HL-60/S4 treated with retinoic acid at 250 ng/mL for 4 days and 3 days (cell line): ENCODE results near the gene OAF.

ENCODE experiments used
- in situ Hi-C: fragments of 300-500 bp; cut with MboI; formaldehyde crosslinking; loops from 2 replicates; pipeline ENCODE4 v1.7.0; 2022; ENCODE audit warnings: low sequenced_read_pairs

The OAF gene

DNA sequence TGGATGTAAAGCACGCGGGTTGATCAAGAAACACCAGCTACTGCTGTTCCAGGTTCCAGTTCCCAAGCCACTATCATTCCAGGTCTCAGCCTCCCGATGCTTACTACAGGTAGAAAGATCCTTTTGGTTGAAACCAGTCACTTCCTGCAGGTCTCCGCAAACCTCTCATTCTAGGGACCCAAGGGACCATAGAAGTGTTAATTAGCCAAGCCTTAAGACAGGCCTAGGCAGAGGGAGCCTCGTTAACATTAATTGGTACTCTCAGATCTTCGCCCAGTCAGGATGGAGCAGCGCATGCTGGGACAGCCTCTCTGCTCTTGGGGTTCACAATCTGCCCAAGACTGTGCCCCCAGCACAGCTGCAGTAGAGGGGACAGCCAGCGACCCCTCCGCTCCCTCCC is 11.2 kb upstream of the OAF start:
- in situ Hi-C loops, result no loop called here

DNA sequence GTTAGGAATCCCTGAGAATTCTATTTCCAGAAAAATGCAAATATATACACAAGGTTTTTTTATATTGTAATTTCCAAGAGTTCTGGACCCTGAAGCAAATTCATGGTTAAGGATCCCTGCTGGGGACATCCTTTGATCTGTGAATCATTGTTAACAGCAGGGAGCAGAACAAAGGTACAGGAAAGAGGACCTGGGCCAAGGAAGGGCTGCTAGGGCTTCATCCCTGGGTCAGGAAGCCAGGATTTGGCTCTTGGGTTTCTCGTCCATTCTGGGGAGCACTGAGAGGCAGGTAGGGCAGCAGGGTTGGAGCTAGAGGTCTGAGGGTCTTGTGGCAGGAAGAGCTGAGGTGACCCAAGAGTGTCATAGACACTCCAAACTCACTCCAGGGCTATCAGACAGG is 10.2 kb upstream of the OAF start:
- in situ Hi-C loops, result no loop called here

DNA sequence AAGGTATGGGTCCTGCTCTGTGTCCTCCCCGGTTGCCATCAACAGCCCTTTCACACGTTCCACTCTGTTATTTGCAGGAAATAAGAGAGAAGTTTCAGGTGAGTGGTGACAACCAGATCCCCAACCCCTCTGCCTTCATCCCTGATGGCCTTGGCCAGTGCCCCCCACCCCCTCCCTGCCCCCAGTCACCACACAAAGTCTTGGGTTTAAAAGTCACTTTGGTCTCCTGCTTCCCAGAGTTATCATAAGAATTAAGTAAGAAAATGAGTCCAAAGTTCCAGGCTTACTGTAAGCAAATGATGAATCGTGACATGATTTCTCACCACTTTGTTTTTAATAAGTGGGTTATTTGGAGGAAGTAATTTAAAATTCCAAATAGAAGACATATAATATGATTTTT is 9.2 kb upstream of the OAF start:
- in situ Hi-C loops, result no loop called here

DNA sequence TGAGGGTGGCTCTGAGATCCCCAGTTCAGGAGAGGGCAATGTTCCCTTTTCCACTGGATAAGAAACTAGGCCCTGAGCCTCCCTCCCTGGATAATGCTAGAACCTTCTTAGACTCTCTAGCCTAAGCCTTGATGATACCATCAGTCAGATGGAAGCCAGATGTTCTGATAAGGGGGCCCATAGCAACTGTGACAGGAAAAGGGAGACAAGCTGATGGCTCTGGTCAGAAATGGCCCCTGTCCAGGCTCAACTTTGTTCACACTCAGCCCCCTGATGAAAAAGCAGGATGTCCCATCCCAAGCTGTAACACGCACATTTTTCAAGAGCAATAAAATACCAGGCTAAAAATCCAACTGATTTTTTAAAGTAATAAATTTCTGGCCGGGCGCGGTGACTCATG is 7.2 kb upstream of the OAF start:
- in situ Hi-C loops, result no loop called here

DNA sequence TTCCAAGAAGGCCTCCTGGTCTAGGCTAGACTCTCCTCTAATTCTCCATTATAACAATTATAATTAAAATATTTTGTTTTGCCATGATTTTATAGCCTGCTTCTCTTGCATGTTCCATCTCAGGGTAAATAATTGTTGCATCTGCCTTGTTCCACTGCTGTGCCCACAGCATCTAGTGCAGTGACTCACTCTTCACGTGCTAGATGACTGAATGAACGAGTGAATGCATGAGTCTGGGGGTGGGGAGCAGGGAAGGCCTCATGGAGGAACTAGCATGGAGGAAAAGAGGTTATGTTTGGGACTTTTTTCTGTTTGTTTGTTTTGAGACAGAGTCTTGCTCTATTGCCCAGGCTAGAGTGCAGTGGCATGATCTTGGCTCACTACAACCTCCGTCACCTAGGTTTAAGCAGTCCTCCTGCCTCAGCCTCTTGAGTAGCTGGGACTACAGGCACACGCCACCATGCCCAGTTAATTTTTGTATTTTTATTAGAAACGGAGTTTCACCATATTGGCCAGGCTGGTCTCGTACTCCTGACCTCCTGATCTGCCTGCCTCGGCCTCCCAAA is 5.2 kb upstream of the OAF start:
- in situ Hi-C loops, result no loop called here

DNA sequence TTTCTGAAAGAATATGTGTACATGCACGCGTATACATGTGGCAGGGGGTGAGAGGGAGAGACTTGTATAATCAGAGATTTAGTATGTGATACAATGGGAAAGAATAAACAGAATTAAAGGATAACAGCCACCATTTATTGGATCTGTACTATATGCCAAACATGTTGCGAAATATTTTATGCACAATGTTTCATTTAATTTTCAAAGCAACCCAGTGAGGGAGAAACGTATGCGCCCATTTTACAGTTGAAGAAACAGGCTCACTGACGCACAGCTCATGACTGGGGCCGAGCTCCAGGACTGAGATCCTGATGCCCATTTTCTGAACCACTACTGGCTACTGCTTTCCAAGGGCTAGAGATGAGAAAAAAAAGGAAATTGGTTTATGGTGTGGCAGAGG is 3.3 kb upstream of the OAF start:
- in situ Hi-C loops, result no loop called here

DNA sequence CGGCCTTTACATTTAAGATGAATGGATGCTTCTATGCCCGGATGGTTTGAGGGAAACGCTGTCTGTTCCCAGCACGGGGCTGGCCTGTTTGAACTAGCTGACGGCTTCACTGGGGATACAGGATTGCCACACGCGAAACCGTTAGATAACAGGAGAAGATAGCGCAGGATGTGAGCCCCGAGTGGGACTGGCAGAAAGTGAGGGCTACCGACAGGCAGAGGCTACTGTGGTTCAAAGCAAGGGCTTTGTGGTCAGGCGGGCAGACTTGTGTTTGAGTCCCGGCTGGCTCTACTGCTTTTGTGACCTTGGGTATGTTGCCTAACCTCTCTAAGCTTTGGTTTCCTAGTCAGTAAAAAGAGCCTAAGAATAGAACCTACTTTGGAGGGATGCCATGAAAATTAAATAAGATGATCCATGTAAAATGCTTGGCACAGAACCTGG is 2.8 kb upstream of the OAF start:
- in situ Hi-C loops, result no loop called here

DNA sequence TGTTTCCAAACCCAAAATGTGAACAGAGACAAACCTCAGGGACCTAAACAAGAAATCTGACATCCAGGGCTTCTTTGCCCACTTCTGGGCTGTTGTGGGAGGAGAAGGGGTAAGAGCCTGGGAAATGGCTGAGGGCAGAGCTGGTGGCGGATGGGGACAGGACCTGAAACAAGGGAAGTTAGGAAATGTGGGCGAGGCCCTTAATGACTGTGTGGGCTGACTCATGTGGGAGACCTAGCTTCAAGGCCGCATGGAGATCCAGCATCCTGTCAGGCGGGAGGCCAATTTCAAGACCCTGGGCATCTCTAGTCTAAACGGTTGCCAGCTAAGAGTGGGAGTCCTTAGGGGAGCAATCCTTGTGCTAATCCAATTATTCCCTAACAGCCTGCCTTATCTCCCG is 2.1 kb upstream of the OAF start:
- in situ Hi-C loops, result no loop called here

DNA sequence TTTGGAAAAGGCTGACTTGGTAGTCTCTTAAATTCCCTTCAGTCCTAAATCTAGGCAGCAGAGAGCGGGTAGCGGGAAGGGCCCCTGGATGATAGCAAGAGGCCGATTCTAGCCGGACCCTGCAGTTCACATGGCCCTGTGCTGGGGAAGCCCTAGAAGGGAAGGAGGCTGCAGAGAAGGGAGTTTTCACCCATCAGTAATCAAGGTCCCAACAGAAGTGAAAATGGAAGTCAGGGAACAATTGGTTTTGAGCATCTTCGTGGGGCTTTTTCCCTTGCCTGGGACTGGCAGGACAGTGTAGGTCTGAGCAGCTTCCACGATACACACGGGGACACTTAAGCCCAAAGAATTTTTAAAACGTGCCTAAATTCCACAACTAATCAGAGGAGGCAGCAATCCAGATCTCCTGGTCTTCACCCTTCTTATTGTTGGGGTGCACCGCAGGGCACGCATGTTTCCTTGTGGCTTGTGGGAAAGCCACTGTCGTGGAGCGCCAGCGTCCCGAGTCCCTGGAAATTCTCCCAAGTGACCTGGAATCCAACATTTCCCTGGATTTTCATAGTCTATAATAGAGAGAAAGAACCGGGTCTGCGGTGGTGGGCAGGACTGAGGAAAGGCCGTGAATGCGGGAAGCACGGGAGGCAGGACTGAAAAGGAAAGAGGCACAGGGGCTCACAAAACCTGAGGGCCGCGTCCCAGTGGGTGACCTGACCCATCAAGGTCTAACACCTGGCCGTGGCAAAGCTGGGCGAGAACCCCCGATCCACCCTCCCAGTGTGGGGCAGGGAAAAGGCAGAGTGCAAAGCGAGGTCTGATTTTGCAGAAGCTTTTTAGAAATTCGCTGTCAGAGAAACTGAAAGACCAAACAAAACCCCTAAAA is 846 bp upstream of the OAF start:
- in situ Hi-C loops, result no loop called here

DNA sequence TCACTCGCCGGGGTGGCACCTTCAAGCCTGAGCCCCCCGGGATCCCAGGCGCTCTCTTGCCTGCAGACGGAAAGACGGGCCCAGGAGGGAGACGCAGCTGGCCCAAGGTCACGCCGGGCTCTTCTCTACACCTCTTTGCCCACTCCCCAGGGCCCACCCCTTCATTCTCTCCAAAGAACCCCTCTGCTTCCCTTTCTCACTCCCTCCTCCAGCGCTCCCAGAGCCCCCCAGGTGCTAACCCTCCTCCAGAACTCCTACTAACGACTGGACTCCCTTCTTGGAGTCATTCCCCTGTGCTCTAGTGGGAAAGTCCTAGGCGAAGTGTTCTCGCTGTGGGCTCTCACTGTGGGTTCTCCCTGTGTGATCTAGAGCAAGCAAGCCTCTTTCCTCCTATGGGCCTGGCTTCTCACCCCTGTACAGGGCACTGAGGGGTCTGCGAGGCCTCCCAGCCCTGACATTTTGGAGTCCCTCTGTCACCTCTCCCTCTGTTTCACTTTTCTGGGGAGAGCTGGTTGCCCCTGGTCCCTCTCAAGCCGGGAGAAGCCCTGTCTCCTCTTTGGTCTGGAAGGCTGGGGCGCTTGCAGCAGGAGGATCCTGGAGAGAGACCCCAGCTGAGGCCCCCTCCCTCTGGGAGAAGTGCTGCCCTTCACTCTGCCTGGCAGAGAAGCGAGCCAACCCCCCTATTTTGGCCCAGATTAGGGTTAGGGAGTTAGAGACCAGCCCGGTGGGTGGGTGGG is 858 bp downstream of the OAF start:
- in situ Hi-C loops, result no loop called here

DNA sequence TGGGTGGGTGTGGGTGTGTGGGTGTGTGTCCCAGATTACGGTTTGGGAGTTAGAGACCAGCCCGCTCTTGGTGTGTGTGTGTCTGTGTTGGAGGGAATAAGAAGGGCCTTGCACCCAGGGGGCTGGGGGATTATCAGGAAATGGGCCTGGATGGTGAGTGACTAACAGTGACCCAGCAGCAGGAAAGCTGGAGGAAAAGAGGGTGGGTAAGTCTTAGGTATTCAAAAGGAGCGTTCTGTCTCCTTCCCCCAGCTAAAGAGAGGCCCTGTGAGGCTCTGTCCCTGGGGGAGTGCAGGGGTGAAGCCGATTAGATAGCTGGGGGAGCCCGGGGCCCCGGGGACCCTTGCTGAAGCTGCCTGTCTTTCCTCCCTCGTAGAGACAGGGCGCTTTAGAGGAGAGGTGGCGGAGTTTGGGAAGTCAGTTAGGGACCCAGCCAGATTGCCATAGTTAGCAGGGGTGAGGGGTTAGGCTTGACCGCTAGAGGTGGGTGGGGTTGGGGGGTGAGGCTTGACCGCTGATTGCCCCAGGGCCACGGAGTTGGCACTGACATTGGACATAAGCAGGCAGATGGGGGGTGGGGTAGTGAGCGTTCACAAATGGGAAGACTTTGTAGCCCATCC is 1.5 kb downstream of the OAF start:
- in situ Hi-C loops, result no loop called here

DNA sequence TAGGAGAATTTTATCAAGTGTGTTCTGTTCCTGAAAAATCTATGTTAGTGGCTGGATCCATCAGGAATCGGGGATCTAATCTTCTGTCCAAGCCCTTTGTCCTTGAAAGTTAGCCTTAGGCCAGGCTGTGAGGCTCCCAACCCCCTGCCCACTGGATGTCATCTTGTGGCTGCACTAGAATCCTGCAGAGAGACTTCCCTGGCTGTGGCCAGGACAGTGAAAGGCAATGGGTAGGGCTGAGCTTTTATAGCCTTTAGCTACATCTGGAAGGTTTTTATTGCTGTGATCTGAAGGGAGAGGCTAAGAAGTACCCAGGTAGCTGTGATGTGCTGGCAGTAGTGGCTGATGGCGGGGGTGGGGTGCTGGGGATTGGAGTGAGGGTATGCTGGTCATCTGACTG is 2.1 kb downstream of the OAF start:
- in situ Hi-C loops, result no loop called here

DNA sequence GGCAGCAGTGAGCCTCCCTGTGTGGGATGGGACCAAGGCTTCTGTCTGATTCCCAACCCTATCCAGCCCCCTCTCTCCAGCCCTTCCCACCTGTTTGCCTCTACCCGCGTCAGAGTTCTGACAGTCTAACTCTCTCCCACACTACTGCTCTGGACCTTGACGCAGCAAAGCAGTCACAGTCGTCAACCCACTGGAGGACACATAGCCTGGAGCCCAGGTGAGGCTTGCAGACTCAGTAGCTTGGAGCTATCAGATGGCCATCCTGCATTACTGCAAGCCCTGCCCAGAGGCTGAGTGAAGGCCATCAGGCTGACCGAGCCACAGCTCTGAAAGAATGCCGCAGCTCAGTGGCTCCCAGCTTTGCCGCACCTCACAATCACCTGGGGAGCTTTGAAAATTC is 3.7 kb downstream of the OAF start:
- in situ Hi-C loops, result no loop called here

DNA sequence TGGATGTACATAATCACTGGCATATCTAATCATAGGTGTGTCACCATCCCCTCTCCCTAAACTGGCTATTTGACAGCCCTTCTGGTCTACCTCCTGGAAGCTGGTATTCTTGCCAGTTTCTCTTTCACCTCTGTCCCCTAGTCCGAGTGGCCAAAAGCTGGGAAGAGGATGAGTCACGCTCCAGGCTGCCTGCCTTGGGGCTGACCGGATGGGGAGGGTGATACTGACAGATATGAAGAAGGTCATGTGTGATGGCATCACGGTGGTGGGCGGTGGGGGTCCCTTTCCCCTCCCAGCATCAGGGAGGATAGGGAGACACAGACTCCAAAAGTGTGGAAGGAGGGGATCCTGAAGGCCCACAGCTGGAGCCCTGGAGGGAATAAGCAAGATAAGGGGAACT is 4.8 kb downstream of the OAF start:
- in situ Hi-C loops, result no loop called here

DNA sequence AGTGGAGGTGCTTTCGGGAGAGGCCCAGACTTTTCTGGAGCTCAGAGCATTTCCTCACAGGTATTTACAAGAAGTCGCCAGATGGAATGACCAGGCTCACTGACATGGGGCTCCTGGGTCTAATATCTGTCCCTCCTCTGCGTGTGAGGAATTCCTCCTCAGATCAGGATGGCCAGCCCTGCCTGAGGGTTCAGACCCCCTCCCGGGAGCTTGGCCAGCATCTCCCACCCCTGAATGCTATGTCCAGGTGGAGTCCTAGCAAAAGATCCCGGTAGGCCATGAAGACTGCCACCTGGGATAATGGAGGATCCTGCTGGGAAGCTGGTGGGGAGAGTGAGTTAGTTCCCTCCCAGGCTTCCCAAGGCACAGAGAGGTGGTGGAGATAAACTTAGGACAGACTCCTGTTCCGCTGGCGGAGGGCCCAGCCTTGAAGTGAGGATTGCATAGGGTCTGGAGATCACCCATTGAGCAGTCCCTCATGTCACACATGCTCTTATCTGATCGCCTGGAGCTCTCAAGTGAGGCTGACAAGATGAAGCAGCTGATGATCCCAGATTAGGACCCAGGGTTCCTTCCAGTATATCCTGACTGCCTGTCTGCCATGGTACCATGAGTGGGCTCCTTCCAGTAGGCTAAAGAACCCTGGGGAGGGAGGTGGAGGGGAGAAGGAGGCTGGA is 5.7 kb downstream of the OAF start:
- in situ Hi-C loops, result no loop called here

DNA sequence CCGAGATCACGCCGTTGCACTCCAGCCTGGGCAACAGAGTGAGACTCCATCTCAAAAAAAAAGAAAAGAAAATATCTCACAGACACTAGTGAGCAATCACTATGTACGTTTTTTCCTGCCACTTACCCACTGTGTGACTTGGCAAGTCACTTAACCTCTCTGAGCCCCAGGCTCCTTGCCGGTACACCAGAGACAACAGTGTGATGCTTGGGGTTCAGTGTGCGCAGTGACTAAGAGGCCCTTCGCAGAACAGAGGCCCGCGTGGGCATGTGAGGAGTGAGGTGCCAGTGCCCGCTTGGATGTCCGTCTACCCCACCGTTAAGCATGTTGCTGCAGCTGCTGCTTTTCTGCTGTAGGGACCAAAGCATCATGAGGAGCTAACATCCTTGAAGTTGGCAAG is 6.7 kb downstream of the OAF start:
- in situ Hi-C loops, result no loop called here

DNA sequence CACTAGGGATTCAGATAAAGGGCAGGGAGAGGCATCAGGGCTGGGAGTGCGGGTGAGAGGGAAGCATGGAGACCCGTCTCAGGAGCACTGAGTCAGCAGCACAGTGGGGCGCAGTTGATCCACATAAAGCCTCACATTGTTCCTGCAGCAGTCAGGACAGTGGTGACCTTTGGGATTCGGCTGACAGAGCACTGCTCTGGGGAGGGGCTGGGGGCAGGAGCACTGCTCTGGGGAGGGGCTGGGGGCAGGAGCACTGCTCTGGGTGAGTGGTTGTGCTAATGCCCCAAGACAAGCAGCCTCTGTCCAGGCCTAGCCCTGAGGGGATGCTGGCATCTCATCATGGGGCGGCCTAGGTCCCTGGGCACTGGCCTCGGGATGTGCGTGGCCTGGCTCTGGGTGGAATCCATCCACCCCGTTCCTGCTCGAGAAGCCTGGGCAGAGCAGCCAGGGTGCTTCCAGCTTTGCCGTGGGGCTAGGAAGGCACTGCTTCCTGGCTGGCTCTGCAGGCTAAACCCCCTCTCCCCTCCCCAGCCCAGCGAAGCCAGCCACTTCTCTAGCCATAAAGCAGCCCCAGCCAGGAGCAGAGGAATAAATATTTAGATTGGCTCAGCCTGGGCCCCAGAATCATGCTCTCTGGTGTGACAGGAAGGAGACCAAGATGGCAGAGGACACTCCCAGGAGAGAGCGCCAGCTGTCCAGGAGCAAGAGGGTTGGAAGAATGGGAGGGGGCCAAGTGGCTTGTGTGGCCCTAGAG is 7.3 kb downstream of the OAF start:
- in situ Hi-C loops, result no loop called here

DNA sequence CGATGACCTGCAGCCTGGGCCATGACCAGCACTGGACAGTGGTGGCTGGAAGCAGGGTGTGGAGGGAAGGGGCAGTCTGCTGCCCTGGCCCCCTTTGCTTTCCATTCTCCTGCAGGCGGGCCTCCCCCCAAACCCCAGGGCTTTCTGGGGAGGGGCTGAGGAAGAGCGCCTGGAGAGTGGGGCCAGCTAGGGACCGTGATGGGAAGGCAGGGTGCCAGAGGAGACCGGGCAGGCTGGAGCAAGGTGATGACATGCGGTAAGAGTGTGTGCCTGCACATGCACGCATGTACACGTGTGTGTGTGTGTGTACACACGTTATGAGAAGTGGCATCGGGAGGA is 7.8 kb downstream of the OAF start:
- in situ Hi-C loops, result no loop called here

DNA sequence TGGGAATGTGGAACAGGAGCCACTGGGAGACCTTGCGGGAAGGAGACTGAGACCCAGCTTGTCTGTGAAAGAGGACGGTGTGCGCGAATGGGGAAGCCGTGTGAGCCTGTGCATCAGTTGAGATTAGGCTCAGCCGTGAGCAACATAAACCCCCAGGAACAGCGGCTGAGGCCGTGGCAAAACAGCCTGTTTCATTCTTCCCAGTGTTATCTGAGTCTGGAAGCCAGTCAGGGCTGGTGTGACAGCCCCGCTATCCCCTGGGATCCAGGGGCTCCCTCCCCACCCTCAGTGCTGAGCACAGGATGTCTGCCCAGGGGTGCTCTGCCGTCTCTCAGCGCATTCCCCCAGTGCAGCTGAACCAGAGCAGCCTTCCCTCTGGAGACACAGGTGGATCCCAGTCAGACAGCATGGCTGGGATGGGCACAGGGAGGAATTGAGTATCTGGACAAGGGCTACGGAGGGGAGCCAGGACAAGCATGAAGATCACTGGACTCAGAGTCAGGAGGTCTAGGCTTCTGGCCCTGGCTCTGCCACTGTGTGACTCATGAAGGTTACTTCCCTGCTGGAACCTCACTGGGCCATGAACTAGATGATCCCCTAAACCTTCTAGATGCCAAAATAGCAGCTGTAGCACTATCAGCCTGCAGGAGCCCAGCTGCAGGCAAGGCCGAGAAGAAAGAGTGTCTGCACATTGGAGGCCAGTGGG is 8.6 kb downstream of the OAF start:
- in situ Hi-C loops, result no loop called here
